ENCODE measurements around the gene AGPAT4.

- no peak for TF ChIP-seq GATA2 (IDR thresholded peaks at IDR 0.05; ENCODE audit: low read depth, low read length)
- no peak for TF ChIP-seq GATA3 (IDR thresholded peaks at IDR 0.05; ENCODE audit: low read depth, low read length)
Measured at GRCh38 chr6:161101517-161101916, 172.3 kb downstream of the AGPAT4 start.
